Measurements from ENCODE around the gene DPP3. TPM values are rescaled to one million over a fixed set of nuclear protein-coding genes. Genes with fewer than 3 reads are reported as not detected.

The DPP3 gene
- total RNA-seq, 6 experiments from 2014 or later, result 18.0 to 25.6 (median 22.0) TPM

GRCh38 chr11:66509131-66509561, 28.9 kb downstream of the DPP3 start:
- TF ChIP-seq POLR2A (IDR thresholded peaks at IDR 0.05) (no peak), CTCF (IDR thresholded peaks at IDR 0.05) (no peak)
- Histone ChIP-seq H3K9me3 (no peaks in the 10 kb centered on the region), H3K36me3 (peaks cover 0 to 14% (median 0%) of the 10 kb centered on the region in 4 donors), H3K4me1 (peaks cover 0 to 9% (median 0%) of the 10 kb centered on the region in 4 donors), H3K4me3 (no peak overlapping the region), H3K27me3 (no peaks in the 10 kb centered on the region), H3K27ac (no peak overlapping the region)
- intact Hi-C loops (cut with DNase I), result no loop called here
- ATAC-seq, result no peak
- WGBS (ENCODE audit: insufficient coverage, low coverage, low lambda C conversion rate, missing lambda C conversion rate), result 68% methylated on average over 6 of the region's 7 CpGs
- DNase-seq, result no peak

GRCh38 chr11:66510271-66510989, 30.2 kb downstream of the DPP3 start, which contains the start of gene BBS1:
TSS of gene BBS1 (plus strand) at chr11:66510635. CDS start at chr11:66510660, 25 bp downstream.
- DNase-seq, result peak; percentile 86 to 87 (median 87)
- no peak within 1 kb of the TSS for H3K27ac ChIP-seq
- peaks cover 0 to 9% (median 0%) of the 10 kb centered on the region in 4 donors for H3K4me1 ChIP-seq
- H3K27me3 ChIP-seq, result no peaks in the 10 kb centered on the region
- ATAC-seq, result peak; percentile 97 to 100 (median 99)
- H3K36me3 ChIP-seq, result peaks cover 0 to under 1% (median 0%) of the 10 kb centered on the region in 4 donors
- peak within 1 kb of the TSS; percentile 72 to 93 (median 74) for H3K4me3 ChIP-seq
- H3K9me3 ChIP-seq, result no peaks in the 10 kb centered on the region
- 2% methylated on average over 11 of the region's 31 CpGs for WGBS (ENCODE audit: insufficient coverage, low coverage, low lambda C conversion rate, missing lambda C conversion rate)
- intact Hi-C loops (cut with DNase I), result no loop called here
- TF ChIP-seq POLR2A (IDR thresholded peaks at IDR 0.05), result no peak
- no peak for TF ChIP-seq CTCF (IDR thresholded peaks at IDR 0.05)

DNA sequence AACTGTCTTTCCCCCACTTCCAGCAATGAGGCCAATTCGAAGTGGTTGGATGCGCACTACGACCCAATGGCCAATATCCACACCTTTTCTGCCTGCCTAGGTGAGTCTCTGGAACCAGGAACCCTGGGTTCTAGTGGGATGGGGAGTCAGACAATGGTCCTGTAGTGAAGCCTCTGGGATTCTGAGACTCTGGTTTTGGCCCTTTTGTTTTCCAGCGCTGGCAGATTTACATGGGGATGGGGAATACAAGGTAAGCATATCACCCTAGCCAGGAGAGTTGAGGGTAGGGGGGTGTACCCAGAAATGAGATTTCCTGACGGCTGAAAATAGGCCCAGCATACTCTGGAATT, 30.7 kb downstream of the DPP3 start:
- H3K9me3 ChIP-seq, result no peaks in the 10 kb centered on the region
- TF ChIP-seq POLR2A (IDR thresholded peaks at IDR 0.05) (no peak), CTCF (IDR thresholded peaks at IDR 0.05) (no peak)
- ATAC-seq (peak in 1 of 4 donors; percentile 38), DNase-seq (no peak)
- H3K36me3 ChIP-seq, result no peaks in the 10 kb centered on the region
- WGBS (ENCODE audit: insufficient coverage, low coverage, low lambda C conversion rate, missing lambda C conversion rate), result 7% methylated on average over 5 of the region's 5 CpGs
- peak overlapping the region; percentile 72 to 93 (median 74) for H3K4me3 ChIP-seq
- intact Hi-C loops (cut with DNase I), result no loop called here
- H3K27me3 ChIP-seq, result no peaks in the 10 kb centered on the region
- H3K4me1 ChIP-seq, result peaks cover 0 to 9% (median 0%) of the 10 kb centered on the region in 4 donors
- no peak overlapping the region for H3K27ac ChIP-seq

- ATAC-seq, result no peak
- WGBS (ENCODE audit: insufficient coverage, low coverage, low lambda C conversion rate, missing lambda C conversion rate), result no CpG with 5 or more reads among the region's 11 CpGs
- TF ChIP-seq POLR2A (IDR thresholded peaks at IDR 0.05), result no peak
- TF ChIP-seq CTCF (IDR thresholded peaks at IDR 0.05), result no peak
These were observed 43.4 kb downstream of the DPP3 start for GRCh38 chr11:66523611-66524010.

More at GRCh38 chr11:66523611-66524010, 43.4 kb downstream of the DPP3 start:
- no peak for DNase-seq
- H3K27ac ChIP-seq, result no peak overlapping the region
- H3K27me3 ChIP-seq, result no peaks in the 10 kb centered on the region
- no peaks in the 10 kb centered on the region for H3K4me1 ChIP-seq
- no peak overlapping the region for H3K4me3 ChIP-seq
- no peaks in the 10 kb centered on the region for H3K9me3 ChIP-seq
- intact Hi-C loops (cut with DNase I), result no loop called here
- H3K36me3 ChIP-seq, result peaks cover 0 to 6% (median under 1%) of the 10 kb centered on the region in 4 donors

Measured in right lobe of liver (tissue), 6 donors.